DMS79 (cell line): ENCODE measurements around the gene ABHD17B.
"Not testable (repeated sequence)": the region's sequence is repeated elsewhere in the genome, so short reads cannot be mapped to it uniquely, and the experiment has no call there.

ENCODE experiments used
- DNase-seq: peaks from one replicate; lab custom pipeline; 2025; lab: John Stamatoyannopoulos, UW

The ABHD17B gene

GRCh38 chr9:71911061-71911907, at the start of gene ABHD17B, which contains the start of gene C9orf85:
Gene ABHD17B (minus strand): TSS chr9:71911193. CDS start chr9:71875080, 36,113 bp downstream.
Gene C9orf85 (plus strand): TSS chr9:71911639. CDS start chr9:71911735, 96 bp downstream.
- peak; percentile 93 for DNase-seq

- DNase-seq: no peak
These were observed 44.4 kb upstream of the ABHD17B start for GRCh38 chr9:71955300-71955915.

GRCh38 chr9:71954652-71955051, 43.7 kb upstream of the ABHD17B start:
- DNase-seq: not testable (repeated sequence)

GRCh38 chr9:71944754-71945375, 33.9 kb upstream of the ABHD17B start:
- DNase-seq: no peak

GRCh38 chr9:71941998-71942567, 31.1 kb upstream of the ABHD17B start:
- DNase-seq: no peak

- DNase-seq: no peak
These were observed 30.1 kb upstream of the ABHD17B start for GRCh38 chr9:71941060-71941568.

GRCh38 chr9:71937898-71938297, 26.9 kb upstream of the ABHD17B start:
- DNase-seq: no peak

- no peak for DNase-seq
These were observed 26.2 kb upstream of the ABHD17B start for GRCh38 chr9:71937070-71937625.

GRCh38 chr9:71936066-71936465, 25.1 kb upstream of the ABHD17B start:
- DNase-seq: no peak

- no peak for DNase-seq
These were observed 20.2 kb upstream of the ABHD17B start for GRCh38 chr9:71931166-71931565.

GRCh38 chr9:71929791-71930440, 18.9 kb upstream of the ABHD17B start:
- DNase-seq: no peak

- no peak for DNase-seq
These were observed 18.2 kb upstream of the ABHD17B start for GRCh38 chr9:71929223-71929622.

GRCh38 chr9:71928806-71929205, 17.8 kb upstream of the ABHD17B start:
- no peak for DNase-seq

- DNase-seq: no peak
These were observed 17.4 kb upstream of the ABHD17B start for GRCh38 chr9:71928376-71928775.

GRCh38 chr9:71925834-71926233, 14.8 kb upstream of the ABHD17B start:
- DNase-seq: no peak

GRCh38 chr9:71924576-71924975, 13.6 kb upstream of the ABHD17B start:
- DNase-seq: no peak

- DNase-seq: no peak
These were observed 10.3 kb upstream of the ABHD17B start for GRCh38 chr9:71921190-71921814.

- no peak for DNase-seq
These were observed 9.6 kb upstream of the ABHD17B start for GRCh38 chr9:71920456-71921189.

- DNase-seq: no peak
These were observed 7.4 kb upstream of the ABHD17B start for GRCh38 chr9:71918419-71918818.

GRCh38 chr9:71916834-71917534, 6.0 kb upstream of the ABHD17B start:
- no peak for DNase-seq
